HL-60 (cell line): ENCODE measurements around the gene GCLC.
"Not testable (repeated sequence)": the region's sequence is repeated elsewhere in the genome, so short reads cannot be mapped to it uniquely, and the experiment has no call there.

Experiments used
- POLR2AphosphoS5 ChIP-seq: IDR thresholded peaks from 2 replicates; pipeline ENCODE4 v1.6.1; 2012; ENCODE audit warnings: low read depth
- REST ChIP-seq: IDR thresholded peaks from 2 replicates; pipeline ENCODE4 v1.6.1; 2012; ENCODE audit warnings: low read depth; ENCODE audit not compliant: insufficient replicate concordance

GRCh38 chr6:53553600-53553999 lies 8.7 kb upstream of the GCLC start:
- not testable (repeated sequence) for TF ChIP-seq POLR2AphosphoS5, REST
